ENCODE data around the gene GADD45A. TPM values are rescaled to one million over a fixed set of nuclear protein-coding genes. Genes with fewer than 3 reads are reported as not detected.

The GADD45A gene
- total RNA-seq, 1 donor from 2014 or later, result 46.5 TPM

DNA sequence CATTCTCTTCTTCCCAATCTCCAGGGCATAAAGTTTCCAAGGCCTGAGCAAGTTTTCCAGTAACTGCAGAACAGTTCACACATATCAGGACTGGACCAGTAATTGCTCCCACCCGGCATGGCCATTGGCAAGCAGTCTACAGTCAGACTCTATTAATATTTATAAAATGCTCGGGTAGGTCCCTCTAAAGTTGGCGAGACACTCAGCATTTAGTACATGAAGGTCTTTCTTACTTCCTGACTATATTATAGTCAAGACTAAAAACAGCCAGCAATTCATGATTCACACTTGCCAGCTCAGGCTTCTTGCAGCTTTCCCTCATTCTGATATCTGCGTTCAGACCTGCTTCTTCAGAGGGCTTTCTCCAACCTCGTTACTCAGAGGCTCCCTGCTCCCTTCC is 25.4 kb downstream of the GADD45A start:
- Mint-ChIP-seq H3K4me3 (ENCODE audit: unreplicated experiment) (no peak overlapping the region), H3K36me3 (ENCODE audit: low read depth, unreplicated experiment) (no peaks in the 10 kb centered on the region), H3K9me3 (ENCODE audit: unreplicated experiment) (no peaks in the 10 kb centered on the region), H3K27ac (ENCODE audit: unreplicated experiment) (no peak overlapping the region), H3K4me1 (ENCODE audit: unreplicated experiment) (peaks cover 12% of the 10 kb centered on the region), H3K27me3 (ENCODE audit: unreplicated experiment) (no peaks in the 10 kb centered on the region)
- no peak for DNase-seq (ENCODE audit: low spot score)
- TF ChIP-seq, protein P1, sequence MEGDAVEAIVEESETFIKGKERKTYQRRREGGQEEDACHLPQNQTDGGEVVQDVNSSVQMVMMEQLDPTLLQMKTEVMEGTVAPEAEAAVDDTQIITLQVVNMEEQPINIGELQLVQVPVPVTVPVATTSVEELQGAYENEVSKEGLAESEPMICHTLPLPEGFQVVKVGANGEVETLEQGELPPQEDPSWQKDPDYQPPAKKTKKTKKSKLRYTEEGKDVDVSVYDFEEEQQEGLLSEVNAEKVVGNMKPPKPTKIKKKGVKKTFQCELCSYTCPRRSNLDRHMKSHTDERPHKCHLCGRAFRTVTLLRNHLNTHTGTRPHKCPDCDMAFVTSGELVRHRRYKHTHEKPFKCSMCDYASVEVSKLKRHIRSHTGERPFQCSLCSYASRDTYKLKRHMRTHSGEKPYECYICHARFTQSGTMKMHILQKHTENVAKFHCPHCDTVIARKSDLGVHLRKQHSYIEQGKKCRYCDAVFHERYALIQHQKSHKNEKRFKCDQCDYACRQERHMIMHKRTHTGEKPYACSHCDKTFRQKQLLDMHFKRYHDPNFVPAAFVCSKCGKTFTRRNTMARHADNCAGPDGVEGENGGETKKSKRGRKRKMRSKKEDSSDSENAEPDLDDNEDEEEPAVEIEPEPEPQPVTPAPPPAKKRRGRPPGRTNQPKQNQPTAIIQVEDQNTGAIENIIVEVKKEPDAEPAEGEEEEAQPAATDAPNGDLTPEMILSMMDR (IDR thresholded peaks at IDR 0.05; ENCODE audit: unreplicated experiment), result no peak

DNA sequence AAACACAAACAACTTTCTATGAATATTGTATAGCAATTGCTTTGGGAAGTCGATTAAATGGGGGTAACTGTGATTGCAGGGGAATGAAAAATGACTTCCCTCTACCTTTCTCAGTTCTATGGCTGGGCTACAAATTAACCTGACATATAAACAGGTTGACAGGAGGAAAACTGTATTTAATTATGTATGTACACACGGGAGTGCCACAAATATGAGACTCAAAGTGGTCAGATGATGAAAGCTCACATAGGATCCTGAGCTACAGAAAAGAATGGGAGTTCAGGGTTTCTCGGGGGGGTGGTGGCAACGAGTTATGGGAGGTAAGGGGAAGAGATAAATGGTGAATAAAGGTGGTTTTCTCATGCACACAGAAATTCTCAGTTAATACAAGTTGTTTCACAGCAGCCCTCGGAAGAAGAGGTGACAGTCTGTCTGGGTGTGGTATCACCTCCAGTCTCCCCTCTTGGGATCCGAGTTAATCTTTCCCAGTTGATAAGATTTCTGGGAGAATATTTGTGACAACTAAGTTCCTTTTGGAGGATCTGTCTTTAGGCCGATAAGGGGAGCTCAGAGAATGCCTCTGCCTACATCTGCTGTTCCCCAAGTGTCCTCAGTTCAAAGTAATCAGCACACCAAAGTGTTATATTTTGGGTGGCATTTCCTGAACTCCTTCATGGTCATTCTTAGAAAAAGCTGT is 26.3 kb downstream of the GADD45A start:
- H3K4me3 Mint-ChIP-seq (ENCODE audit: unreplicated experiment), result no peak overlapping the region
- H3K27ac Mint-ChIP-seq (ENCODE audit: unreplicated experiment), result no peak overlapping the region

DNA sequence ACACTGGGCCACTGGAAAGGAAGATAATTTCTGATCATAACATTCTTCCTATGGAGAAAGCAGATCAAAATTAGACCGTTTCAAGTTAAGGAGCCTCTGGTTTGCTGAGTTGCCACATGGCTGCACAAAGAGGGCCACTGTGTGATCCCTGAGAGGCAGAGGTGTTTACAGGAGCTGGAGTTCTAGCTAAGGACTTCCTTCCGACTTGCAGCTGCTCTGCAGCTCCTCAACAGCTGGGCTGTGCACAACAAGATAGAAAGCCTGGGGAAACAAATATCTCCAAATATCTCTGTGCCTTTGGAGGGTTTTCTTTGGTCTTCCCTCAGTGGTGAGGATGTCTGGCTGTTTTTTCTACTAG is 26.8 kb downstream of the GADD45A start:
- Mint-ChIP-seq H3K36me3 (ENCODE audit: low read depth, unreplicated experiment) (no peaks in the 10 kb centered on the region), H3K4me1 (ENCODE audit: unreplicated experiment) (peaks cover 14% of the 10 kb centered on the region), H3K9me3 (ENCODE audit: unreplicated experiment) (no peaks in the 10 kb centered on the region), H3K4me3 (ENCODE audit: unreplicated experiment) (no peak overlapping the region), H3K27ac (ENCODE audit: unreplicated experiment) (no peak overlapping the region), H3K27me3 (ENCODE audit: unreplicated experiment) (no peaks in the 10 kb centered on the region)
- TF ChIP-seq, protein P1 (IDR thresholded peaks at IDR 0.05; ENCODE audit: unreplicated experiment), result no peak
- no peak for DNase-seq (ENCODE audit: low spot score)

More for the DNA sequence above, 26.3 kb downstream of the GADD45A start:
- Mint-ChIP-seq H3K4me1 (ENCODE audit: unreplicated experiment) (peaks cover 12% of the 10 kb centered on the region), H3K27me3 (ENCODE audit: unreplicated experiment) (no peaks in the 10 kb centered on the region), H3K36me3 (ENCODE audit: low read depth, unreplicated experiment) (no peaks in the 10 kb centered on the region), H3K9me3 (ENCODE audit: unreplicated experiment) (no peaks in the 10 kb centered on the region)
- TF ChIP-seq, protein P1 (IDR thresholded peaks at IDR 0.05; ENCODE audit: unreplicated experiment), result no peak
- DNase-seq (ENCODE audit: low spot score), result no peak

DNA sequence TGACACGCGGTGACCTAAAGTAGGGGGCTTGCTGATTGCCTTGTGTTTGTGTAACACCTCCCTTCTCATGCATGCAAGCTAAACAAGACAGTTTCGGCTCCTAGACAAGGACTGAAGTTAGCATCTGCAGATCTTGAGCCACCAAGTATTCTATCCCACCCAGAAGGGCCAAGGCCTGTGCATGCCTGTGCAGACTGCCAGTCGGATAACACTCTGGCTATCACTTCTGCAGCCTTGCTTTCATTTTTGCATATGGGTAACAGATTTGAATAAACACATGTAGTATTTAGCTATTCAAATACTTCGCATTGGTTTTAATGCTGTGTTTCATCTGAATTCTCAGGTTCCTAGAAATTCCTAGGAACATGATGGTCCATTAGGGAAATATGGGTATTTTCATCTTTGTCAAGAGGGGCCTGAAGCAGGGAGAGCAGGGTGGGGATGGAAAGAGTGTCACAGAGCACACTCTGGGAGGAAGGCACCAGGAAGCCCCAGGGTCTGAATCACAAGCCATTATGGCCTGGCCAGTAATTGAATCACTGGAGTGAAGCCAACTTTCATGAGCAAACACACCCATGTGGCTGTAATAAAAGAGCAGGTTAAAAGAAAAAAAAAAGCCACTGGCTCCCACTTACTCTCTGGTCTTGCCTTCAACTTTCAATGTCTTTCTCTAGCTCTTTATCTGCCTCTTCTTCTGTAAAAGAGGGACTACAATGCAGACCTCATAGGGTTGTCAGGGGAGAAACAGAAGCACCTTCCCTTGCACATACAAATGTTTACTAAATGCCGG is 28.3 kb downstream of the GADD45A start:
- peaks cover 14% of the 10 kb centered on the region for H3K4me1 Mint-ChIP-seq (ENCODE audit: unreplicated experiment)
- no peaks in the 10 kb centered on the region for H3K36me3 Mint-ChIP-seq (ENCODE audit: low read depth, unreplicated experiment)
- DNase-seq (ENCODE audit: low spot score), result no peak
- TF ChIP-seq, protein P1 (IDR thresholded peaks at IDR 0.05; ENCODE audit: unreplicated experiment), result no peak
- no peaks in the 10 kb centered on the region for H3K9me3 Mint-ChIP-seq (ENCODE audit: unreplicated experiment)
- H3K27ac Mint-ChIP-seq (ENCODE audit: unreplicated experiment), result no peak overlapping the region
- H3K27me3 Mint-ChIP-seq (ENCODE audit: unreplicated experiment), result no peaks in the 10 kb centered on the region
- no peak overlapping the region for H3K4me3 Mint-ChIP-seq (ENCODE audit: unreplicated experiment)

DNA sequence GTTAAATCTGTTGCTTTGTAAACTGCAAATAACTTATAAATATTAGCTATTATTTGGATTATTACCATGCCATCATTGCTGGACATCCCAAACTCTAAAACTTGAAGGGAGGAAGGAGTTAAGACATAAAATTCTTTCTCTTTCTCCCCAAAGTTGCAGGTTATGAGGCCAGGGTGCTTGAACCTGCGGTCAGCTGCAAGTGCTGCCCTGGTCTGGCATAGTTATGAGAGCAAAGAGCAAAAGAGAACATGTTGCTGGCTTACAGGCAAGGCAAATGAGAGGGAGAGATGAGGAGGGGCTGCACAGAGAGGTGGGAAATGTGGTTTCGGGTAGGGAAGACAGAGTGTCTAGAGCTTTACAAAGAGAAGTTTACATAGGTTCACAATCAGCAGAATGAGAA is 30.8 kb downstream of the GADD45A start:
- H3K9me3 Mint-ChIP-seq (ENCODE audit: unreplicated experiment), result no peaks in the 10 kb centered on the region
- DNase-seq (ENCODE audit: low spot score), result no peak
- no peaks in the 10 kb centered on the region for H3K27me3 Mint-ChIP-seq (ENCODE audit: unreplicated experiment)
- H3K36me3 Mint-ChIP-seq (ENCODE audit: low read depth, unreplicated experiment), result no peaks in the 10 kb centered on the region
- H3K4me1 Mint-ChIP-seq (ENCODE audit: unreplicated experiment), result peaks cover 26% of the 10 kb centered on the region
- TF ChIP-seq, protein P1 (IDR thresholded peaks at IDR 0.05; ENCODE audit: unreplicated experiment), result no peak
- H3K27ac Mint-ChIP-seq (ENCODE audit: unreplicated experiment), result no peak overlapping the region
- no peak overlapping the region for H3K4me3 Mint-ChIP-seq (ENCODE audit: unreplicated experiment)
